Gastrocnemius medialis (tissue), 4 donors: ENCODE measurements around the gene ID3. TPM values are rescaled to one million over a fixed set of nuclear protein-coding genes. Genes with fewer than 3 reads are reported as not detected.

ENCODE experiments used
- ATAC-seq, 2 donors: fragments of 150-250 bp; one replicate each; pipeline ENCODE4 v1.9.1; 2016
- DNase-seq, 2 donors: peaks; one replicate each; pipeline ENCODE4 v3.0.0-alpha.2; 2019
- H3K27ac ChIP-seq, 4 donors: fragments of 200-600 bp; sonication (generic); 1 replicate in 1 of 4; 2 replicates in 3 of 4; pipeline ENCODE4 v1.5.1; 2016 to 2018; ENCODE audit warnings: mild to moderate bottlenecking in 2 of 4, moderate library complexity in 1 of 4
- H3K27me3 ChIP-seq, 3 donors: fragments of 200-600 bp; sonication (generic) in 2 of 3; 1 replicate in 1 of 3; 2 replicates in 2 of 3; pipeline versions ENCODE4 v1.5.1 to v1.6.0; 2016 to 2019; ENCODE audit warnings: mild to moderate bottlenecking in 1 of 3, moderate library complexity in 1 of 3
- H3K36me3 ChIP-seq, 2 donors: fragments of 200-600 bp; sonication (generic) in 1 of 2; one replicate each; pipeline ENCODE4 v1.5.1; 2017 to 2018
- H3K4me1 ChIP-seq, 2 donors: fragments of 200-600 bp; sonication (generic) in 1 of 2; one replicate each; pipeline ENCODE4 v1.5.1; 2016 to 2017; ENCODE audit warnings: mild to moderate bottlenecking in 2 of 2
- H3K4me3 ChIP-seq, 4 donors: fragments of 200-600 bp; sonication (generic) in 3 of 4; 1 replicate in 1 of 4; 2 replicates in 3 of 4; pipeline ENCODE4 v1.5.1; 2016 to 2019; ENCODE audit warnings: mild to moderate bottlenecking in 2 of 4
- H3K9me3 ChIP-seq, 3 donors: fragments of 200-600 bp; sonication (generic) in 2 of 3; 1 replicate in 1 of 3; 2 replicates in 2 of 3; pipeline ENCODE4 v1.5.1; 2016 to 2019
- CTCF ChIP-seq, 5 experiments: fragments of 450-650 bp in 3 of 5; fragments of 200-600 bp in 2 of 5; sonication (generic) in 2 of 5; IDR thresholded peaks in 4 of 5; conservative IDR thresholded peaks in 1 of 5; 1 replicate in 4 of 5; 2 replicates in 1 of 5; pipeline ENCODE4 v1.5.1; 2016 to 2019; ENCODE audit warnings: antibody characterized with exemption in 5 of 5, mild to moderate bottlenecking in 3 of 5, moderate library complexity in 3 of 5
- POLR2A ChIP-seq, 2 donors: fragments of 450-650 bp; IDR thresholded peaks; one replicate each; pipeline ENCODE4 v1.6.1; 2017; ENCODE audit warnings: antibody characterized with exemption in 2 of 2, mild to moderate bottlenecking in 2 of 2, moderate library complexity in 2 of 2
- in situ Hi-C, 4 donors: fragments of 200-750 bp; cut with MboI; loops; one replicate each; pipeline versions ENCODE4 v1.15.0 to v1.8.0; 2017; ENCODE audit warnings: low sequenced_read_pairs in 4 of 4
- intact Hi-C: fragments of 100-400 bp; cut with DNase I; formaldehyde crosslinking; loops from one replicate; pipeline ENCODE4 v1.15.1; 2023; ENCODE audit warnings: low total_unique reads
- total RNA-seq, 4 donors: library from RNA; depleted of rRNA; stranded (reverse); fragments of >200 nt; gene quantifications; one replicate each; pipeline versions ENCODE4 v1.1.0 to v1.2.3, GENCODE V29; 2016

ID3 gene
- total RNA-seq, 4 donors from 2014 or later, result 67.9 to 124 (median 83.0) TPM

DNA sequence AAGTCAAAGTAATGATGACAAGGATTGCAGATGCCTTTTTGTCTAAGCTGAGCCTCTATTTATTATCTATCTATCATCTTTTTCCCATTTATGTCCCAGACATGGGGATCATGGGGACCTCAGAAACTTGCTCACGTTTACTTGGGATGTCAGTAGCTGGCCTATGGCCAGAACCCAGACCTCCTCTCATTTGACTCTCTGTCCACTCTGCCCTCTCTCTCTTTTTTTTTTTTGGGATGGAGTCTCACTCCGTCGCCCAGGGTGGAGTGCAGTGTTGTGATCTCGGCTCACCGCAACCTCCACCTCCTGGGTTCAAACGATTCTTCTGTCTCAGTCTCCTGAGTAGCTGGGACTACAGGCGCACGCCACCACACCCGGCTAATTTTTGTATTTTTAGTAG is 3.7 kb upstream of the ID3 start:
- ATAC-seq (no peak), DNase-seq (no peak)
- H3K9me3 ChIP-seq, result no peaks in the 10 kb centered on the region
- in situ Hi-C loops (no loop called here), intact Hi-C loops (loop anchor here (2.0 to 5.0 kb wide), 2 partner anchors 18 to 129 kb away; partner anchors contain the start of gene RPL11)
- peak overlapping the region; percentile 88 to 90 (median 89) for H3K27ac ChIP-seq
- TF ChIP-seq CTCF (IDR thresholded peaks at IDR 0.05 in 4 of 5, conservative IDR thresholded peaks at IDR 0.05 in 1 of 5) (no peak), POLR2A (IDR thresholded peaks at IDR 0.05) (no peak)
- no peak overlapping the region for H3K4me3 ChIP-seq
- H3K4me1 ChIP-seq, result peaks cover 29 to 46% of the 10 kb centered on the region in 2 donors
- H3K36me3 ChIP-seq, result no peaks in the 10 kb centered on the region
- H3K27me3 ChIP-seq, result no peaks in the 10 kb centered on the region

- Histone ChIP-seq H3K4me1 (peaks cover 29 to 47% of the 10 kb centered on the region in 2 donors), H3K27me3 (no peaks in the 10 kb centered on the region), H3K27ac (peak overlapping the region; percentile 88 to 90 (median 89)), H3K4me3 (peak overlapping the region in 3 of 4 donors; percentile 1 to 26 (median 24)), H3K9me3 (no peaks in the 10 kb centered on the region), H3K36me3 (no peaks in the 10 kb centered on the region)
- peak; percentile 51 to 79 for TF ChIP-seq POLR2A (IDR thresholded peaks at IDR 0.05)
- no peak for TF ChIP-seq CTCF (IDR thresholded peaks at IDR 0.05 in 4 of 5, conservative IDR thresholded peaks at IDR 0.05 in 1 of 5)
- DNase-seq, result peak; percentile 88 to 96
- ATAC-seq, result peak; percentile 74 to 78
- in situ Hi-C loops (no loop called here), intact Hi-C loops (loop anchor here (2.0 to 5.0 kb wide), 2 partner anchors 18 to 130 kb away; partner anchors contain the start of gene RPL11)
Observed at GRCh38 chr1:23562137-23562876, 3.0 kb upstream of the ID3 start.

DNA sequence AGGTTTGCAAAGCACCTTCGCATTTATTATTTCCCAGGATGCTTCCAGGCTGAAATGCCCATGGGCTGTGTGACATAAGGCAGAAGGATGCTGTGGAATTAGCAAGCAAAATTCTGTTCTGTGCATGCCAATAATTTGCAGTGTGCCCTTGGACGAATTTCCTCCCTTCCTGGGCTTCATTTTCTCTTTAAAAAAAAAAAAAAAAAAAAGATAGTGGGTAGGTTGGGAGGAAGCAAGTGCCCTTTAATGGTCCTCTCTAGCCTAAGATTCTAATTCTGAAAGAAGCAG is 2.5 kb upstream of the ID3 start:
- Histone ChIP-seq H3K4me1 (peaks cover 30 to 50% of the 10 kb centered on the region in 2 donors), H3K36me3 (no peaks in the 10 kb centered on the region), H3K27me3 (no peaks in the 10 kb centered on the region), H3K27ac (peak overlapping the region; percentile 88 to 90 (median 89)), H3K9me3 (no peaks in the 10 kb centered on the region), H3K4me3 (peak overlapping the region; percentile 1 to 54 (median 25))
- intact Hi-C loops (loop anchor here (2.0 to 5.0 kb wide), 2 partner anchors 19 to 131 kb away; partner anchors contain the start of gene RPL11), in situ Hi-C loops (no loop called here)
- ATAC-seq, result no peak
- DNase-seq, result no peak
- TF ChIP-seq POLR2A (IDR thresholded peaks at IDR 0.05) (no peak), CTCF (IDR thresholded peaks at IDR 0.05 in 4 of 5, conservative IDR thresholded peaks at IDR 0.05 in 1 of 5) (no peak)

GRCh38 chr1:23561076-23561812 is 1.9 kb upstream of the ID3 start:
- H3K27ac ChIP-seq, result peak overlapping the region; percentile 88 to 90 (median 89)
- no peak for ATAC-seq

More at GRCh38 chr1:23561076-23561812, 1.9 kb upstream of the ID3 start:
- intact Hi-C loops, result loop anchor here (5.0 kb wide), 1 partner anchor 131 kb away; the partner anchor contains the start of gene RPL11
- H3K4me3 ChIP-seq, result peak overlapping the region; percentile 1 to 79 (median 40)
- H3K9me3 ChIP-seq, result no peaks in the 10 kb centered on the region
- H3K36me3 ChIP-seq, result no peaks in the 10 kb centered on the region
- in situ Hi-C loops, result no loop called here
- DNase-seq, result no peak
- H3K4me1 ChIP-seq, result peaks cover 35 to 55% of the 10 kb centered on the region in 2 donors
- H3K27me3 ChIP-seq, result no peaks in the 10 kb centered on the region
- TF ChIP-seq POLR2A (IDR thresholded peaks at IDR 0.05) (no peak), CTCF (IDR thresholded peaks at IDR 0.05 in 4 of 5, conservative IDR thresholded peaks at IDR 0.05 in 1 of 5) (no peak)
